Spleen (tissue), 7 donors: ENCODE results near the gene TTC12.

Experiments used
- CTCF ChIP-seq, 11 experiments: fragments of 200-600 bp in 7 of 11; fragments of 450-650 bp in 4 of 11; sonication (generic) in 4 of 11; IDR thresholded peaks in 8 of 11; conservative IDR thresholded peaks in 3 of 11; 1 replicate in 7 of 11; 2 replicates in 4 of 11; pipeline versions ENCODE4 v1.4.0 to v1.8.0; 2016 to 2021; ENCODE audit warnings: antibody characterized with exemption in 11 of 11, inconsistent platforms in 4 of 11, mild to moderate bottlenecking in 1 of 11
- POLR2A ChIP-seq, 3 donors: fragments of 450-650 bp; IDR thresholded peaks; one replicate each; pipeline ENCODE4 v1.5.1; 2017; ENCODE audit warnings: antibody characterized with exemption in 3 of 3, mild to moderate bottlenecking in 1 of 3
- POLR2AphosphoS5 ChIP-seq, 3 donors: sonication (generic); formaldehyde crosslinking; IDR thresholded peaks; one replicate each; pipeline ENCODE4 v1.5.1; 2017; ENCODE audit warnings: antibody characterized with exemption in 3 of 3
- donor health status: DM: no; HTN: no; CAD: no; lungs with moderate emphysema.
- donor health status: DM: no; HTN: no; CAD: no.
- donor health status: DM: no; HTN: no; CAD: no.

- no peak for TF ChIP-seq POLR2AphosphoS5 (IDR thresholded peaks at IDR 0.05)
- TF ChIP-seq POLR2A (IDR thresholded peaks at IDR 0.05) = no peak
- no peak for TF ChIP-seq CTCF (IDR thresholded peaks at IDR 0.05 in 8 of 11, conservative IDR thresholded peaks at IDR 0.05 in 3 of 11)
Measured at GRCh38 chr11:113394919-113395318, 80.5 kb downstream of the TTC12 start.
